Measurements from ENCODE around the gene TENM3.
"Not testable (repeated sequence)": the region's sequence is repeated elsewhere in the genome, so short reads cannot be mapped to it uniquely, and the experiment has no call there.

Gene TENM3

DNA sequence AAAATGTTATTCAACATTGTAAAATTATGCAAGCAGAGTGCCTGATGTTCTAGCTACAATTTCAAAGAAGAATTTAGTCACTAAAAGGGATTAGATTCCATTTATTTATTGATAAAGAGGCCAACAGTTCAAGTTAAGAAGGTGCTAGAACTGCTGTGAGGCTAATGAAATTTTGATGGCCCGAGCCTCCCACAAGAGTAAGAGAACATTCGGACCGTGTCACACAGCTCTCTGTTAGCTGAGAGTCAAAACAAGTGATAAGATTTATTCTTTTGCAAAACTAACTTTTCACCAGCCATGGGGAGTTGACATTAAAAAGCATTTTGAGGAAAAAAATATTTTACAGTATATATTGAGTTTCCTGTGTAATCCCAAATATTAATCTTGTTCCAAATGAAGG, 106.8 kb downstream of the TENM3 start:
- in situ Hi-C loops (cut with HindIII; ENCODE audit: low pct_ligation_motif_present, low pct_unique_long_range_greater_than_20kb, low sequenced_read_pairs), result no loop called here
- no peak for DNase-seq

DNA sequence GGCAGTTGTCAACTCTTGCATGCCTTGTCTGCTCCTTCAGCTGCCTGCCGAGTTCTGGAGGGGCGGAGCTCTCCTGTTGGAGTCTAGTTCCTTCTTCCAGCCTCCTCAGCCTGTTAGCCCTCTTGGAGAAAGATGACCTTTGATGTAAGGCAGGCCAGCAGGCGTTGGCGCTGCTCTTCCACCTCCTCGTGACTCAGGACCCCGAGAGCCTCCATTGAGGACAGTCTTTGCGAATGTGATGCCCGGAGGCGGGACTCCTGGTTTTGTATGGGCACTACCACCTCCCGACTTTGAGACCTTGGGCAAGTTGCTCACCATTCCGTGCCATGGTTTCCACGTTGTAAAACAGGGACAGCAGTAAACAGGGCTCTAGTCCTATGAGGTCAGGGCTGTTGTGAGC, 108.3 kb downstream of the TENM3 start:
- in situ Hi-C loops (cut with HindIII; ENCODE audit: low pct_ligation_motif_present, low pct_unique_long_range_greater_than_20kb, low sequenced_read_pairs), result no loop called here
- no peak for DNase-seq

DNA sequence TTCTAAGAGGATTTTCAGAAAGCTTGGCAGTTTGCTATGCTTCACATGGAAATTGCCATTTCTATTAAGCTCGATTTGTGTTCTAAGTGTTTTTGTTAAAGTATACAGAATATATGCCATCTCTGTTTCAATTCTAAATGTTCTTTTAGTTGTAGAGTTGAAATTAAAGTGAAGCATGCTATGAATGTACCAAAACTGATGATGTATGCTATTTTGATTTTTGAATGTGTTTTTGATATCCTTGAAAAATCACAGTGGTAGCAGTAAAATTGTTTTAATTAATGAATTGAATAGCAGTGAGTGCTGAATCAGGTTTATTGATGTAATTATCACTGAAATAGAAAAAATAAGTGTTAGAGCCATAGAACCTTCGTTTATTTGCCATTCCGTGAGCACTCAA, 110.9 kb downstream of the TENM3 start:
- in situ Hi-C loops (cut with HindIII; ENCODE audit: low pct_ligation_motif_present, low pct_unique_long_range_greater_than_20kb, low sequenced_read_pairs), result no loop called here
- DNase-seq, result no peak

DNA sequence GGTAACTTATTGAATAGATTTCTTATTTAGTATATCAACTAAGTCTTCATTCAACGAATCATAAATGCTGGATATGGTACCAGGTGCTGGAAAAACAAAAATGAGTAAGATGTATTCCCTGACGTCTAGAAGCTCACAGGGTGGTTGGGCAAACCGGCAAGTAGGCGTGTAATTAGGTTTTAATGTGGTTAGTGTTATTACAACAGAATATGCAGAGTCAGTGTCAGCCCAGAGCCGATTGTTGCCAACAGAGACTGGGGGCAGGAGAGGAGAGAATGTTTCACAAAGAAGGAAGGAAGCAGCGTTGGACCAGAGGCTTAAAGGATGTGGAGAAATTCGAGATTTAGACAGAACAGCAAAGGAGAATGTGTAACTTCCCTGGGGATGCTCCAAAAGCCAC, 111.7 kb downstream of the TENM3 start:
- in situ Hi-C loops (cut with HindIII; ENCODE audit: low pct_ligation_motif_present, low pct_unique_long_range_greater_than_20kb, low sequenced_read_pairs), result no loop called here
- DNase-seq, result no peak

DNA sequence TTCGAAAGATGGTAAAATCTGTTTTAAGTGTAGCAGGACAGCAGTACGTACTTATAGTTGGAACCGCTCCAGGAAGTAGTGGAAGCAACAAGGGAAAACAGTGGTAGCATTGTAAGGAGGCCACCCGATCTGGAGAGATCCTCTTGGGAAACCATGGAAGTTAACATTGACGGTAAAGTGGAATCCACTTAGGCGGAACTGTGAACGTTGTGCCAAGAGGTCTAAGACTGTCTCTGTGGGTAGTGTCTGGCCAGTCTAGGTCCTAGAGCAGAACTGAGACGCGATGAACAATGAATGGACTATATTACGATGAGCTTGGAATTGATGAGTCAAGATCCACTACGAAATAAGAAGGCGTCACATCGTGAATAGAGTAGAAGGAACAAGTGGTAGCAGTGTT, 124.0 kb downstream of the TENM3 start:
- in situ Hi-C loops (cut with HindIII; ENCODE audit: low pct_ligation_motif_present, low pct_unique_long_range_greater_than_20kb, low sequenced_read_pairs), result no loop called here
- no peak for DNase-seq

DNA sequence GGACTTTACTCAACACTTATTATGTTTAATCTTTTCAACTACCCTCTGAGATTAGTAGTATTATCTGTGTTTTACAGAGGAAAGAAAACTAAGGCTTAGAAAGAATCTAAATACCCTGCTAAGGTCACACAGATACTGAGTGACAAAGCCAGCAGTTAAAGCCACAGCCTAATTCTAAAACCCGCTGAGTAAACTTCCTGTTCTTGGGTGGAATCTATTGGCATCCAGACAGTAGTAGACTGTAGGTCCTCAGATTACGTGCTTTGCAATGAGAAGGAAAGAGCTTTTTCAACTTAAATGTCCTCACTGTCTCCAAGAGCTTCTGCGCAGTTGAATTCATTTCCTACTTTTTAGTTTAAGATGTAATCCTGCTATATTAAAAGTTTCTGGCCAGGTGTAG, 126.0 kb downstream of the TENM3 start:
- no peak for DNase-seq

DNA sequence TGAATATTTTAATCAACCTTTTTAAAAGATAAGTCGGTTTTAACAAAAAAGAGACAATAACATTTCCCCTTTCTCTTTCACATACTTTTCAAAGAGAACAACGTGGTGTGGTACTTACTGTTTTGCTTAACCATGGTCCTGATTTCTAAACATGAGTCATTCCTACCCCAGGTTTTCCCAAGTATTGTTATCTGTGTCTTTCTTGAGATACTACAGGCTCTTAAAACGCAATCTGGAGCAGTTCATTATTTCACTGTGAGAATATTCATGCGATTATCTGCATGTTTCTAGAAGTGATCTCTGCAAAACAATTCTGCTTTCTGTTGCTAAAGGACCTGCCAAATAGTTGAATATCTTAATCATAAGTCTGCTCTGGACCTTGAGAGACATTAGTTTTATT, 127.3 kb downstream of the TENM3 start:
- in situ Hi-C loops (cut with HindIII; ENCODE audit: low pct_ligation_motif_present, low pct_unique_long_range_greater_than_20kb, low sequenced_read_pairs), result no loop called here
- DNase-seq, result no peak

More for the DNA sequence above, 126.0 kb downstream of the TENM3 start:
- in situ Hi-C loops (cut with HindIII; ENCODE audit: low pct_ligation_motif_present, low pct_unique_long_range_greater_than_20kb, low sequenced_read_pairs), result no loop called here

DNA sequence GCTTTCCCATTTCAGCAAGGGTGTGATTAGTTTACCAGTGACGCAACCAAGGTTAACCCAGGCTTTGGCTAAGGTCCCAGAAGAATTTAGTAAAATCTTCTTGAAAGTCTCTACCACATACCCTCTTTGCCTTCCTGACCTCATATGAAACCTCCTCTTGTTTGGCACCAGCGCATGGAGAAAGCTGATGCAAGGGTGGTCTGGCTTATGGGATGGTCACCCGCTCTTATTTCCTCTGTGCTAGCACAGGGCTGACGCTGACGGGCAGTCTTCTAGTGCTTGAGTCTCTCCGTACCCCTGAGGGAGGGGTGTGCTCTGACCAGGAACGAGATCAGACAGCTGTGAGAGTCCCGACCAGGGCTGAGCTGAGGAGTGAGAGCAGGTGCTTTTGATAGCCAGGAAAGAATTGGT, 137.6 kb downstream of the TENM3 start:
- DNase-seq, result no peak
- in situ Hi-C loops (cut with HindIII; ENCODE audit: low pct_ligation_motif_present, low pct_unique_long_range_greater_than_20kb, low sequenced_read_pairs), result no loop called here

DNA sequence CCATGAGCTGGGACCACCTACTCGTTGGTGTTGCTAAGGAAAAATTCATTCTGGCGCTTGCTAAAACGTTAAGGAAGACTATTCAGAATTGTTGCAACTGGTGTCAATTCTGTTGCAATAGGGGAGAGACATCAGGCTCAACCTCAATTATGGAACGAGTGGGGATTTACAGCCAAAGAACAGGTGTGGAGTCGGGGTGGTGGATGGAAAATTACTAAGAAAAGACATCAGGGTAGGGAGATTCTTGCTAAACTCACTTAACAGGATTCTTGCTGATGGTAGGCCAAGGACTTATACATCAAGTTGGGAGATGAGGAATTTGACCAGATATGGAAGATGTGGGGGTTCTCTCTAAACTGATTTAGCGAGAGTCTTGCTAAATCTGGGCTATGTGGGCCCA, 139.7 kb downstream of the TENM3 start:
- no peak for DNase-seq
- in situ Hi-C loops (cut with HindIII; ENCODE audit: low pct_ligation_motif_present, low pct_unique_long_range_greater_than_20kb, low sequenced_read_pairs), result no loop called here

DNA sequence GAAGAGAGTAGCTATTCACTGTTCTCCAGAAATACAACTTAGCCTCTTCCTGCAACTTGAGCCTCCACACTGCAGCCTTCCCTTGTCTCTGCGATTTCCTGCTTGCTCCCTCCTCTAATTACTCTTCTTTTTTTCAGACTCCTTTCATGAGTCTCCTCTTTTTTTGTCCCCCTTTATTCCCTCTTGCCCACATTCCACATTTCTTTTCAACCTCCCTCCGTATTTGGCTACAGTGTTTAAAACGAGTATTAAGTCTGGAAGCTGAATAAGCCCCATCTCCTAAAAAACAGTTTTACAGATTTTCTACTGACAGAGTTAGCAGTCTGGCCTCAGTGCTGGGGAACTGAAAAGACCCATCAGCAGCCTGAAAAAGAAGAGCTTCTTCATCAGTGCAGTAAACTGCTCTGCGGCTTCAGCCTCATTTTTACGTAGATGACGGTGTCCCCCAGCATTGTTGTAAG, 141.5 kb downstream of the TENM3 start:
- DNase-seq, result no peak
- in situ Hi-C loops (cut with HindIII; ENCODE audit: low pct_ligation_motif_present, low pct_unique_long_range_greater_than_20kb, low sequenced_read_pairs), result no loop called here

DNA sequence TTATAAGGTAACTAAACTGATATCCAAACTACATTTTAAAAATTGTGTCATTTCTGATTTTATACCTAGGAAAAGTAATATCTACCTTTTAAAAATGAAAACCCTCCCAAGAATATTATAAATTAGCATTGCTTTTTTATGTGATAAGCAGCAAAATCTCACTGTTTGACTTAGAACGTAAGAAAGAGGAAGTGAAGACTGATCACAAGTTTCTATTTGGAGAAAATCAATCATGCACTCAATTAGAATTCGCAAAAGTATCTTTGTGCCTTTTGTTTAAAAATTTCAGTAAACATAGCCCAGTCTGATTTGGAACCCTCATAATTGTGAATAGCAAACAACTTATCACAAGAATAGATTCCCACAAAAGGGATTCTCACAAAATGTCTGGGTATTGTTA, 142.7 kb downstream of the TENM3 start:
- DNase-seq, result no peak

DNA sequence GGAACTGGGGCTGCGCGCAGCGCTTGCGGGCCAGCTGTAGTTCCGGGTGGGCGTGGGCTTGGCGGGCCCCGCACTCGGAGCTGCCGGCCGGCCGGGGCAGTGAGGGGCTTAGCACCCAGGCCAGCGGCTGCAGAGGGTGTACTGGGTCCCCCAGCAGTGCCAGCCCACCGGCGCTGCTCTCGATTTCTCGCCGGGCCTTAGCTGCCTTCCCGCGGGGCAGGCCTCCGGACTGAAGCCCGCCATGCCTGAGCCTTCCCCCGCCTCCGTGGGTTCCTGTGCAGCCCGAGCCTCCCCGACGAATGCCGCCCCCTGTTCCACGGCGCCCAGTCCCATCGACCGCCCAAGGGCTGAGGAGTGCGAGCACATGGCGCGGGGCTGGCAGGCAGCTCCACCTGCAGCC, 143.4 kb downstream of the TENM3 start:
- DNase-seq; in situ Hi-C loops (cut with HindIII; ENCODE audit: low pct_ligation_motif_present, low pct_unique_long_range_greater_than_20kb, low sequenced_read_pairs): not testable (repeated sequence)

More for the DNA sequence above, 142.7 kb downstream of the TENM3 start:
- in situ Hi-C loops (cut with HindIII; ENCODE audit: low pct_ligation_motif_present, low pct_unique_long_range_greater_than_20kb, low sequenced_read_pairs), result no loop called here

DNA sequence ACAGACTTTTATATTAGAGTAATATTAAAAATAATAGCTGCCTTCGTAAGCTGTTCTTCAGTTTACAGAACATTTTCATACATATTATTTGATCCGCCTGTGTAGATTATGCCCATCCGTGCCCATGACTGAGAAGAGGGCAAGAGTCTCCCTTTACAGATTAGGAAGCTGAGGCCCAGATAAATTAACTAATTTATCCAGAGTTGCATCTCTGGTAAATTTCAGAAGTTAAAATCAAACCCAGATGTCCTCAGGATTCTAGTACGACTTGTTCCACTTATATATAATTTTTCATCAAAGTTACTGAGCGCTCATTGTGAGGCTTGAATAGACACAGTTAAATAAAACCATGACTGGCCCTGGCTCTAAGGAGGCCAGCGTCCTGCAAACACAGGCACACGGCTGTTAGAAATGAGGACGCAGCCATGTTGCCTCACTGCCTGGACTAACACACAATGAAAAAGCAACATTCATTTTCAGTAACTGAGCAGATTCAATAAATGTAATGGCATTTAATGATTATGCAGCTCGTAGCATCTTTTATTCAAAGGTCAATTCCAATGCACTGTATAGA, 148.0 kb downstream of the TENM3 start:
- no peak for DNase-seq
- in situ Hi-C loops (cut with HindIII; ENCODE audit: low pct_ligation_motif_present, low pct_unique_long_range_greater_than_20kb, low sequenced_read_pairs), result no loop called here

DNA sequence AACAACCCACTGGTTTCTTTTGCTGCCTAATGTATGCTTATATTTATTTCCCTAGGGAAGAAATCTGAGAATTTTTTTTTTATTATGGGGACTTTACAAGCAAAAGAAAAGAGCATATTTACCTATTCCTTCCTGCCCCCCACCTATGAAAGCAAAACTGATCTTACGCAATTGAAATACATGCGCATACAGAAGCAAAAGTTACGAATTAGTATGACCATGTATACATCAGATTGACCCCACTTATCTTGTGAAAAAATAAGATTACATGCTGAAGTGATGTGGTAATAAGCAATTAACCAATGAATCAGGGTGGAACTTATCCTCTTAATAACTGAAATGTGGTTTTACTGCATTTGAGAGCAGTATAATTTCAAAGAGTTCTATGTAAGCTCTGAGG, 151.0 kb downstream of the TENM3 start:
- no peak for DNase-seq
- in situ Hi-C loops (cut with HindIII; ENCODE audit: low pct_ligation_motif_present, low pct_unique_long_range_greater_than_20kb, low sequenced_read_pairs), result no loop called here

DNA sequence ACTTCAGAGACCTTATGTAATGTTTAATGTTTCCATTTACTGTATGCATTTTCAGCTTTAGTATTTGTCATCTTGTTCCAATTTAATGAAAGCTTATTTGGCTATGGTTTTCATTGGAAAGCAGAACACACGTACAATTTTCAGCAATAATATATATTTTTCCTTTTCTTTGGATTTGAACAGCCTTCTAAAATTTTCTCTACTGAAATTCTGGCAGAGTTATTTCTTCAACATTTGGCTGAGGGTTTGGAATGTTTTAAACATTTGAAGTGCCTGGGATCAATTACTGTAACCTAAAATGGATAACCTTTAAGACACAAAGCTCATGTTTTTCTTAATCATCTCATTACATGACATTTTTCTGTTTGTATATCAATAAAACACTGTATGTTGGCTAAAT, 156.9 kb downstream of the TENM3 start:
- in situ Hi-C loops (cut with HindIII; ENCODE audit: low pct_ligation_motif_present, low pct_unique_long_range_greater_than_20kb, low sequenced_read_pairs), result no loop called here
- no peak for DNase-seq

DNA sequence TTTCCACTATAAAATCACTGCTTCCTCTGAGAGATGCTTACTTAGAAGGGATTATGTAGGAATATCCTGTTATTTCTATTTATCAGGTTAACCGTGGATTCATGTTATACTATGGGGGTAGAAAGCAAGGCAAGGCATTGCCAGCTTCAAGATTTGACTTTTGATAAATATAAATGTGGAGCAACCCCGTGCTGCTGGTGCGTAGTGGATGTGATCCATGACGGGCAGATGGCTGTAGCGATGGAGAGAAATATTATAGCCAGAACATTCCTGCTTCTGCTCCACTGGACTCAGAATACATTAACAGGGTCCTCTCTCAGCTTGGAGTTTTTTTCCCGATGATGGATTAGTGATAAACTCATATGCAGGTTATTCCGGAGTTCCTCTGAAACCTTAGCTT, 157.6 kb downstream of the TENM3 start:
- no peak for DNase-seq
- in situ Hi-C loops (cut with HindIII; ENCODE audit: low pct_ligation_motif_present, low pct_unique_long_range_greater_than_20kb, low sequenced_read_pairs), result no loop called here

DNA sequence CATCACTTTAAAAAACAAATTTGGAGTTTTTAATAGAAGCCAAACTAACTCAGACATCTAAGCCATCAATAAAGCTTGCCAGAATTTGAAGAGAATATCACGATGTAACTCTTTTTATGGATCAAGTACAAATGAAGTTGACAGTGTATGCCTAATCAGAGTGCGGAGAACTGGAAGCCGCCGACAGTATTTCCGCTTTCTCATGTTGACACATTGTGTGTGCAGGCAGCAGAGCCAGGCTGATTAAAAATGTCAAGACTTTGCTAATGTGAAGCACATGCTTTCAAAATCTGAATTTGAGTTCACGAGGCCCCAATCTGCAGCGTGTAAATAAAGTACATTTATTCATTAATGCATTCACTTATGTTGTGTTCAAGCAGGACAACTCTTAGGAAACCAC, 161.2 kb downstream of the TENM3 start:
- in situ Hi-C loops (cut with HindIII; ENCODE audit: low pct_ligation_motif_present, low pct_unique_long_range_greater_than_20kb, low sequenced_read_pairs), result no loop called here
- DNase-seq, result no peak

DNA sequence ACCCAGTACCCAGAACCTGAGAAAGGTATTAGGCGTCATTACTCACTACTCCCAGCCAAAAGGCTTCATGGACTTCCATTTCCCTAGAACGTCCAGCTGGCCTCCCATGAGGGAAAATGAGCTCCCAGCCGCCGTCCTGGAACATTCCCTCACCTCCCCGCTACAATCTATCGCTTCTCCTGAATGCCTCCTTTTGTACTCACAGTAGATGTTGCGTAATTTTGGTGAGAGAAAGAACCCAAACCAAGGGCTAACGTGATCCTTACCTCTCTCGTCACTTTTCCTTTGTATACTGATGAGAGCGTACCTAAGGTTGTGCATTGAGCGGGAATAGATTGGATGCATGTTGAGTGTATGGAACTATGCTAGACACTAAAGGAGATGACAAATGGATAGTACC, 161.9 kb downstream of the TENM3 start:
- DNase-seq, result no peak
- in situ Hi-C loops (cut with HindIII; ENCODE audit: low pct_ligation_motif_present, low pct_unique_long_range_greater_than_20kb, low sequenced_read_pairs), result no loop called here

DNA sequence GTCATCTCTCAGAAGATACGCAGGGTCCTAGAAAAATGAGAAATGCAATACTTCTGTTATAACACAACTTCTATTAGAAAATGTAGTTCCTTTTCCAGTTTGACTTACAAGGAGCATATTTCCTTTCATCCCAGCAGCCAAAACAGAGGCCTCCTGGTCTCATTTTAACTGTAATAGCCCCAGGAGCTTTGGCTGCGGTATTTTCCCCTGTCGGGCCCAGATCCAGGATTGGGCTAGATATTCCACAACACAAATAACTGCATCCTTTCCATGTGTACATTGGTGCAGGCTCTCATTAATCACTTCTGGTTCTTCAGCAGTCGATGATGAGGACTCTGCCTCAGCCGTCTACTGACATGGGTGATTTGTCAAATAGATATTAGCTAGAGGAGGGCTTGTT, 166.1 kb downstream of the TENM3 start:
- DNase-seq, result no peak

DNA sequence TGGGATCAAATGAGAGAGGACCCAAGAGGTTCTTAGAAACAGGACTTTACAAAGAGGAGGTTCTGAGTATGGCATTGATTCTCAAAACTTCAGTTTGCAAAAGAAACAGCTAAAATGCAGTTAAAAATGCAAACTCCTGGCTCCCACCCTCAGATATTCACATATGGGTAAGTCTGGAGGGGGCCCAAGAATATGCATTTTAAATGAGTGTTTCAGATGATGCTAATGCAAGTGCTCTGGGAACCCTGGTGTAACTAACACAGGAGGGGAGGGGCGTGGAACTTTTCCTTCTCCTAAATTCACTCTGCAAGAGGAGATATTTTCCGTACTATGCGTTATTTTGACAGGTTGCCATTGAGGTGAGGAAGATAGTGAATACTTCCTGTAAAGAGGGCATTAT, 168.2 kb downstream of the TENM3 start:
- in situ Hi-C loops (cut with HindIII; ENCODE audit: low pct_ligation_motif_present, low pct_unique_long_range_greater_than_20kb, low sequenced_read_pairs), result no loop called here
- no peak for DNase-seq

More for the DNA sequence above, 166.1 kb downstream of the TENM3 start:
- in situ Hi-C loops (cut with HindIII; ENCODE audit: low pct_ligation_motif_present, low pct_unique_long_range_greater_than_20kb, low sequenced_read_pairs), result no loop called here

DNA sequence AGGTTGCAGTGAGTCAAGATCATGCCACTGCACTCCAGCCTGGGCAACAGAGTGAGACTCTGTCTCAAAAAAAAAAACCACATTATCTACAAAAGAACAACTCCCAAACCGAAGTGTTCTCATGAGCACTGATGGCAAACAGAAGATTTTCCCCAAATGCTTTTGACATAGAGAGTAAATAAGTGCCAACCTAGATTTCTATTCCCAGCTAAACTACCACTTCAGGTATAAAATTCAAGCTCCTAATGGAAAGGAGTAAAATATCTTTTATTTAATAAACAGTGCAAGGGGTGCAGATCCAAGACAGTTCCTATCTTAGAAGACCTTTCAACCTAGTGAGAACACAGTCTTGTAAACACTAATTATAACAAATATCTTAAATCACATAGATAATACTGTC, 170.3 kb downstream of the TENM3 start:
- in situ Hi-C loops (cut with HindIII; ENCODE audit: low pct_ligation_motif_present, low pct_unique_long_range_greater_than_20kb, low sequenced_read_pairs), result no loop called here
- no peak for DNase-seq
